ENCODE results near the gene CAPNS1.
"Not testable (repeated sequence)": the region's sequence is repeated elsewhere in the genome, so short reads cannot be mapped to it uniquely, and the experiment has no call there.

CAPNS1 gene

DNA sequence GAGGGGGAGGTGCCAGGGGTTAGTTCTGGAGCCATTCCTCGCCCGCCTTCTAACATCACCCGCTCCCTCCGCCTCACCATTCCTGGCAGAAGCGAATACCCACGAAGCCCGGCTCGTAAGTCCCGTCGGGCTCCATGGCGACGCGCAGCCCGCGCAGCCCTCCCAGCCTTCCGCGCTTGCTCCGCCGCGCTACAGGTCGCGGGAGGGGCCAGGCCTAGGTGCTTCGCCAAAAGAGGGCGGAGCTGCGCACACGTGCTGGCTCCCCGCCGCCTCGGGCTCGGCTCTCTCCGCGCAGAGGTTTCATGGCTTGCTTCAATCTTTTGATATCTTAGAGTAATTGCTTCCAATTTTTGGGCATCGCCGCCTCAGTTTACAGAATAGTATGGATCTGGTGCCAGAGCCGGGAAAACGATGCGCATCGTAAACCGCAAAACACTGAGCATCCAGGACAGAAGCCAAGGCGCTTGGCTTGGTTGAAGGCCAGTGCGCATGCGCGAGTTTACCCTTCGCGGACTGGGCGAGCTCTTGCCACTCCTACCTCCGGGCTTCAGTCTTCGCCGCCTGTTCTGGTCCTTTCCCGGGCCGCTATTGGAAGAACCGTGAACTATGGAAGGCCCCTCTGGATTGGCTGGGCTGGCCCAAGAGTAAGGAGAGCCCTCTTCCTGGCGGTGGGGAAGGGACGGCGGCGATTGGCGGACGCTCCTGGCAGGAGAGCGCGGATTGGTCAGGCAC, 25.0 kb upstream of the CAPNS1 start, which contains the start of gene POLR2I:
POLR2I (minus strand) TSS at position 155 of the 732 bp plus-strand sequence; CDS start at position 136, 19 bp downstream.
- DNase-seq (ENCODE audit: low read depth in 2 of 2) = peak; percentile 95 to 98

DNA sequence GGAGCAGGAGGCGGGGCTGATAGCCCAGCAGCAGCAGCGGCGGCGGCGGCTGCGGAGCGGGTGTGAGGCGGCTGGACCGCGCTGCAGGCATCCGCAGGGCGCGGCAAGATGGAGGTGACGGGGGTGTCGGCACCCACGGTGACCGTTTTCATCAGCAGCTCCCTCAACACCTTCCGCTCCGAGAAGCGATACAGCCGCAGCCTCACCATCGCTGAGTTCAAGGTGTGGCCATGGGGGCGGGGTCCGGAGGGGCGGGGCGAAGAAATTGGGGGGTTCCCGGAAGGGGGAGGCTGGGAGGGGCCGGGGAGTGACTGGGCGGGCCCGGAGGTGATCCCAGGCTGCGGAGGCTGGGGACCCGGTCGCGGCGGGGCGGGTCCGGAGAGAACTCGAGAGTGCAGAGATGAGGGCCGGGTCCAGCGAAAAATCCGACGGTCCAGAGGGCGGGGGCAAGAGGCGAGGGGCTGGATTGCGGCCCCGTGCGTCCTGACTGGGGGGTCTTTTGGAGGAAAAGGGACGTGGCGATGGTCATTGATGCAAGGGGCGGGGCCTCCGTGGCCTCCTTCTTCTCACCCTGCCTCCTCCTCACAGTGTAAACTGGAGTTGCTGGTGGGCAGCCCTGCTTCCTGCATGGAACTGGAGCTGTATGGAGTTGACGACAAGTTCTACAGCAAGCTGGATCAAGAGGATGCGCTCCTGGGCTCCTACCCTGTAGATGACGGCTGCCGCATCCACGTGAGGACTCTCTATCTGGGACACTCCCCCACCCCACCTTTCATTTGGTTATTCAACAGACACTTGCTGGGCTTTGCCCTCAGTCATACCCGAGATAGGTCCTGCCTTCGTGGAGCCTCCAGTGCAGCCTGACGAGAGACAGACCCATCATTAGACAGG, 24.2 kb upstream of the CAPNS1 start, which contains the start of gene TBCB:
TBCB (plus strand) TSS at position 16 of the 891 bp plus-strand sequence; CDS start at position 109, 93 bp downstream.
- peak; percentile 78 to 95 for DNase-seq (ENCODE audit: low read depth in 2 of 2)

DNA sequence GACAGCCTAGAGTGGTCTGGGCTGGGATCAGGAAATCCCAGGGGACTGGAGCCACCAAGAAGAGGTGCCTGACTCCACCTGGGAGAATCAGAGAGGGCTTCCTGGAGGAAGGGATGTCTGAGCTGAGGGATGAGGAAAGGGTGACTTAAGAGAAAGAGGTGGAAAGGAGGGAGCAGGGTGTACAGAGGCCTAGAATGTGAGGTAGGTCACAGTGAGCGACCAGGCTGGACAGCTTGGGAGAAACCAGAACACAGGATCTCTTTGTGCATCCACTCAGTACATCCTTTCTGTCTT, 23.6 kb upstream of the CAPNS1 start:
- no peak for DNase-seq (ENCODE audit: low read depth in 2 of 2)

DNA sequence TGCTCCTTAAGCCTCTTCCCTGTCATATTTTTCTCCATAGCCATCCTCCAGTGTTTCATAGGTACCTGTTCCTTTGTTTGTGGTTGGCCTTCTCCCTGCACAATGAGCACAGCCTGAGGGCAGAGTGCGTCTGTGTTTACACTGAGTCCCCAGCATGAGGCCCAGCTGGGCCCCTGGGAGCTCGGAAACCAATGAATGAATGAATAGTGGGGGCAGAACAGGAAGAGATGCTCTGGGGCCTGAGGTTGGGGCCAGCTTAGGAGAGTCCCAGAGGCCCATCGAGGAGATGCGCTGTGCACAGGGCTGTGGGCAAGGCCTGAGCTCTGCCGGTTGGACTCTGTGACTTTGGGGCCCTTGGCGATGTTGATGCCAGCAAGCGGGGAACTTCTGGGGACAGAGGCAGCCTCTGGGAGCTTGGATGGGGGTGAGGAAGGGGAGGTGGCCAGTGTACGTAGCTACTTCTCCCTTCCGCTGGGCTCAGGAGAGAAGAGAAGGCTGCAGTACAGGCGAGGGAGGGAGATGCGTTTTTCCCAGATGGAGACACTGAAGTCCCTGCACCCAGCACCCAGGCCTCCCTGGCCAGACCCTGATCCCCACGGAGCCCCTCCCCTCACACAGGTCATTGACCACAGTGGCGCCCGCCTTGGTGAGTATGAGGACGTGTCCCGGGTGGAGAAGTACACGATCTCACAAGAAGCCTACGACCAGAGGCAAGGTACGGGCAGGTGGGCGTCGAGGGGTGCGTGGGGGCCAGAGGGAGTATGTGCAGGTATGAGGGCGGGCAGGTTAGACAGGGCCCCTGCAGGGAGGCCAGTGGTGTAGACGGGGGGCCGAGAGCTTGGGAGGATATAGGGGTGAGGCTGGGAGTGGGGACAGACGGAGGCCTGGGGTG, 19.5 kb upstream of the CAPNS1 start:
- DNase-seq (ENCODE audit: low read depth in 2 of 2) = no peak

GRCh38 chr19:36120984-36121358, 18.9 kb upstream of the CAPNS1 start:
- no peak for DNase-seq (ENCODE audit: low read depth in 2 of 2)

DNA sequence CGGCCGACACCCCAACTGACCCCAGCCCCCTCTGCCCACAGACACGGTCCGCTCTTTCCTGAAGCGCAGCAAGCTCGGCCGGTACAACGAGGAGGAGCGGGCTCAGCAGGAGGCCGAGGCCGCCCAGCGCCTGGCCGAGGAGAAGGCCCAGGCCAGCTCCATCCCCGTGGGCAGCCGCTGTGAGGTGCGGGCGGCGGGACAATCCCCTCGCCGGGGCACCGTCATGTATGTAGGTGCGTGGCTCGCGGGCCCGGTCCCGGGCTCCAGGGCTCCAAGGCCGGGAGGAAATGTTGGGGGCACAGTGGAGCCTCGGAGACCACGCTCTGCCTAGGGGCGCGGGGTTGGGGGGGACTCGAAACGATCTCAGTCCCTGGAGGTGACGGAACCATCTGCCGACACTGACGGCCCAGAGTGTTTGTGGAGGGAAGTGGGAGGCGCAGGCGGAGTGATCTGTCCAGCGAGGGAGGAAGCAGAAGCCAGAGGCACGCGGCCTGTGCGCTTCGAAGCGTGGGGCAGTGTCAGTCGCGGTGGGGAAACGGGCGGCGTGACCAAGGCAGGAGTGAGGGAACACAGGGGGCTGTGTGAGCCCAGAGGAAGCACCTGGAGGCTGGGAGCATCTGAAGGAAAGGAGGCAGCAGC, 18.3 kb upstream of the CAPNS1 start:
- no peak for DNase-seq (ENCODE audit: low read depth in 2 of 2)

- DNase-seq (ENCODE audit: low read depth in 2 of 2) = no peak
These were observed 14.3 kb upstream of the CAPNS1 start for GRCh38 chr19:36125557-36125956.

- DNase-seq (ENCODE audit: low read depth in 2 of 2) = no peak
These were observed 11.5 kb upstream of the CAPNS1 start for GRCh38 chr19:36128392-36128736.

DNA sequence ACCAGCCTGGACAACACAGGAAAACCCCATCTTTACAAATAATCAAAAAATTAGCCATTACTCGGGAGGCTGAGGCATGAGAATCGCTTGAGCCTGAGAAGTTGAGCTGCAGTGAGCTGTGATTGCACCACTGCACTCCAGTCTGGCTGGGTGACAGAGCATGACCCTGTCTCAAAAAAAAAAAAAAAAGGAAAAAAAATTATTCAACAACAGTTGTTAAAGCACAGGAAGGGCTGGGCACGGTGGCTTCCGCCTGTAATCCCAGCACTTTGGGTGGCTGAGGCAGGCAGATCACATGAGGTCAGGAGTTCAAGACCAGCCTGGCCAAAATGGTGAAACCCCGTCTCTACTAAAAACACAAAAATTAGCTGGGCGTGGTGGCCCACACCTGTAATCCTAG, 8.6 kb upstream of the CAPNS1 start:
- not testable (repeated sequence) for DNase-seq (ENCODE audit: low read depth in 2 of 2)

GRCh38 chr19:36134867-36135266, 5.0 kb upstream of the CAPNS1 start:
- DNase-seq (ENCODE audit: low read depth in 2 of 2) = not testable (repeated sequence)

DNA sequence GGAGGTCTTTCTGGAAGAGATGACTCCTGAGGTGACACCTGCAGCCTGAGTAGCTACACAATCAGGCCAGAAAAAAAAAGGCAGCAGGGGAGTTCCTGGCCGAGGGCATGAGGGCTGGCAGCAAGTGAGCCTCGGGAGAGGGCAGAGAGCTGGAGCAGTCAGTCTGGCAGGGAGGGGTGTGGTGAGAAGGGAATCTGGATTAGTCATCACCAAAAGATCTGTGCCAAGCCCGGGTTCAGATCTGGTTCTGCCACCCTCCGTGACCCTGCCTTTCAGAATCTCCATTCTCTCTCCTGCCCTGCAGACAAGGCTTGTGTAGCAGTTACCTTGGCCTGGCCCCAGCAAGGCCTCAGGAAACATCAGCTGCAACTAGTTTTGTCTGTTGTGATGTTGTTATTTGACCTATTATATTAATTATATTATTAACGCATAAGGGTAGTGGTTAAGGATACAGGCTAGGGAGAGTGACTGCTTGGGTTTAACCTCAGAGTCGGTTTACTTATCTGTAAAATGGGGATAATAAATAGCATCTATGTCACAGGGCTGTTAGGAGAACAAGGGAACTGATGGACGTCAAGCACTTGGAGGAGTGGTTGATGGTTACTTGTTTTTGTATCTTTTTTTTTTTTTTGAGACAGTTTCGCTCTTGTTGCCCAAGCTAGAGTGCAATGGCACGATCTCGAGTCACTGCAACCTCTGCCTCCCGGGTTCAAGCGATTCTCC, 2.7 kb upstream of the CAPNS1 start:
- no peak for DNase-seq (ENCODE audit: low read depth in 2 of 2)

GRCh38 chr19:36139120-36139472, 770 bp upstream of the CAPNS1 start:
- no peak for DNase-seq (ENCODE audit: low read depth in 2 of 2)

DNA sequence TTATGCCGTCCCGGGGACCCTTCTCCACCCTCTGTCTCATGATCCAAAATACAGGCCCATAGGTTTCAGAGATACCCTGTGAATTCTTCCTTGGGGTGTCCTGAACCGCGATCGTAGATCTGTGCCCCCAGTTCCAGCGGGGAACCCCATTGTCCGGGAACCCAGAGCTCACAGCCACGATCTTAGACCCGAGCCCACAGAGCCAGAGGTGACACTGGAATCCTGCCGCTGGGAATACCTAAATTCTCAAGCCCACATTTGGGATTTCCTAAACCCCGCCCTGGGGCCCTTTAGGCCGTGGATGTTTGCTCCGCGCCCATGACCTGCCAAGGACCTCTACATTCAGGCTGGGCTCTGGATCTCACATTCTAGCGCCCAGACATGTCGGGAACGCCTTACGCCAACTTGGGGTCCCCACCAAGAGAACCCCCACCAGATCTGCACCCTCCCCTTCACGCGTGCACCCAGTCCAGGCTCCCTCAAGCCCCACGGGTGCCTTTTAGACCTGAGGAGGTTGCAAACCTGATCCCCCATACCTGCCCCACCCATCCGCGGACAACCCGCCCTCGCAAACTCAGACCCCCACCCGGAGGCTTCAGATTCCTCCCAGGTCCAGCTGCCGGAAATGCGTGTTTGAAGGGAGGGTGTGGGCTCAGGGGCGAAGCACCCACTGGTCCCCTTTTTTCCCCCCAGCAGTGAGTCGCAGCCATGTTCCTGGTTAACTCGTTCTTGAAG, 605 bp downstream of the CAPNS1 start:
- DNase-seq (ENCODE audit: low read depth in 2 of 2) = peak in 1 of 2 donors; percentile 27

DNA sequence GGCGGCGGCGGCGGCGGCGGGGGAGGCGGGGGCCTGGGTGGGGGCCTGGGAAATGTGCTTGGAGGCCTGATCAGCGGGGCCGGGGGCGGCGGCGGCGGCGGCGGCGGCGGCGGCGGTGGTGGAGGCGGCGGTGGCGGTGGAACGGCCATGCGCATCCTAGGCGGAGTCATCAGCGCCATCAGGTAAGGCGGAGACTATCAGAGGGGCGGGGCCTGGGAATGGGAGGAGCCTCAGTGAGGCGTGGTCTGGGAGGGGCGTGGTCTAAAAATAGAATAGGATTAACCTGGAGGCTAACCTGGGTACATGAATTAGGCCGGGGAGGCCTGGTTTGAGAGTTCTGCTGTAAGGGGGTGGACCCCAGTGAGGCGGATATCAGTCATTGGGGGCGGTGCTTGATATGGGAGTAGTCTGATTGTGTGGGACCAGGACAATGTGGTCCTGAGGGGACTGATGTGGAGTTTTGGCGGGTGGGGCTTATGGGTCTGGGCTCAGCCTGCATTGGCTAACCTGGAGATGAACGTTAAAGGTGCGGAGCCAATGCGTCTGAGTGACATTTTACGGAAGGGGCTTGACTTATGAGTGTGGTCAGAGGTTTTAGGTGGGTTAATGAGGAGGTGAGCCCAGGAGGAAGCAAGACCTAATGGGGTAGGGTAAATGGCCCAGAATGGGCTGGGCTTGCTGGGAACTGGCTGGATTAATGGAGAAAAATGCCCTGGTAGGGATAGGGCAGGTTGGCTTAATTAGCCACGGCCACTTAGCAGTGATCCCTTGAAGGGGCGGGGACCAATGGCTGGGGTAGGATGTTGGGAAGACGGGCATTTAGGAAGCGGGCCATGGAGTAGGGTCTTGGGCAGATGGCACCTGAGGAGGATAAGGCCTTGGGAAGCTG, 1.4 kb downstream of the CAPNS1 start:
- peak; percentile 84 to 92 for DNase-seq (ENCODE audit: low read depth in 2 of 2)

DNA sequence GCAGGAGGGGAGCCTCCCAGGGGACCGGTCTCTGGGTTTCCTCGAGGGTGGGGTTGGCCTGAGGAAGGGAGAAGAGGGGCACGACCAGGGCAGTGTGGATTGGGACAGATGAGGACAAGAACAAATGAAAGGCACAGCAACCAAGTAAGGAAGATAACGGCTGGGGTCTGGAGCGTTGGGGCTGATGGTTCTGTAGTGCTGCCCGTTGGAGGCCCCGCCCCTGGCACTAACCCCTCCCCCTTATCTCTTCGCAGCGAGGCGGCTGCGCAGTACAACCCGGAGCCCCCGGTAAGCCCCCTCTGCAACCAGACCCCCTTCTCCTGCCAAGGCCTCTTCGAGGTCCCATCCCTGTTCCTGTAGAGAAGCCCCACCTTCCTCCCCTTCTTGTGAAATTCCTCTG, 2.2 kb downstream of the CAPNS1 start:
- no peak for DNase-seq (ENCODE audit: low read depth in 2 of 2)

DNA sequence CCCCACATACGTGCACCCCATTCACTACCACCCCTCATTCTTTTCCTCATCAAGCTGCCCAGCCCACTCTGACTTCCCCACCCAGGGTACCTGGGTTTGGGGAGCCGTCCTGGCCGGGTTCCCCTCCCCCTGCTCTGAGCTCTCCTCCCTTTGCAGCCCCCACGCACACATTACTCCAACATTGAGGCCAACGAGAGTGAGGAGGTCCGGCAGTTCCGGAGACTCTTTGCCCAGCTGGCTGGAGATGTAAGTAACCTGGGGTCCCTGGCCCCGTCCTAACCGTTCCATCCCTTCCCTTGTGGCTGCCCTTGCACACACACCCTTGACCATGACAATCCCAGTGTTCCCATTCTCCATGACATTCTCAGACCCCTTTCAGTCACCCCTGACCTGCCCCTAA, 2.6 kb downstream of the CAPNS1 start:
- no peak for DNase-seq (ENCODE audit: low read depth in 2 of 2)

GRCh38 chr19:36144624-36145023, 4.8 kb downstream of the CAPNS1 start:
- no peak for DNase-seq (ENCODE audit: low read depth in 2 of 2)

DNA sequence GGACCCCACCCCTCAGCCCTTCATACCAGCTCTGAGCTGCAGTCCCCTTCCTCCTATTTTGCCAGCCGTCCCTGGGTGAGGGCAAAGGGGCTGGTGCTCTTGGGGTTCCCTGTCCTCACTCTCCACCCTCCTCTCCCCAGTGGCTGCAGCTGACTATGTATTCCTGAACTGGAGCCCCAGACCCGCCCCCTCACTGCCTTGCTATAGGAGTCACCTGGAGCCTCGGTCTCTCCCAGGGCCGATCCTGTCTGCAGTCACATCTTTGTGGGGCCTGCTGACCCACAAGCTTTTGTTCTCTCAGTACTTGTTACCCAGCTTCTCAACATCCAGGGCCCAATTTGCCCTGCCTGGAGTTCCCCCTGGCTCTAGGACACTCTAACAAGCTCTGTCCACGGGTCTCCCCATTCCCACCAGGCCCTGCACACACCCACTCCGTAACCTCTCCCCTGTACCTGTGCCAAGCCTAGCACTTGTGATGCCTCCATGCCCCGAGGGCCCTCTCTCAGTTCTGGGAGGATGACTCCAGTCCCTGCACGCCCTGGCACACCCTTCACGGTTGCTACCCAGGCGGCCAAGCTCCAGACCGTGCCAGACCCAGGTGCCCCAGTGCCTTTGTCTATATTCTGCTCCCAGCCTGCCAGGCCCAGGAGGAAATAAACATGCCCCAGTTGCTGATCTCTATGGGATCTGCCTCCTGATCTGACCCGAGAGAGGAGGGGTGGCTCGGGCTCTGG, 10.0 kb downstream of the CAPNS1 start:
- no peak for DNase-seq (ENCODE audit: low read depth in 2 of 2)

DNA sequence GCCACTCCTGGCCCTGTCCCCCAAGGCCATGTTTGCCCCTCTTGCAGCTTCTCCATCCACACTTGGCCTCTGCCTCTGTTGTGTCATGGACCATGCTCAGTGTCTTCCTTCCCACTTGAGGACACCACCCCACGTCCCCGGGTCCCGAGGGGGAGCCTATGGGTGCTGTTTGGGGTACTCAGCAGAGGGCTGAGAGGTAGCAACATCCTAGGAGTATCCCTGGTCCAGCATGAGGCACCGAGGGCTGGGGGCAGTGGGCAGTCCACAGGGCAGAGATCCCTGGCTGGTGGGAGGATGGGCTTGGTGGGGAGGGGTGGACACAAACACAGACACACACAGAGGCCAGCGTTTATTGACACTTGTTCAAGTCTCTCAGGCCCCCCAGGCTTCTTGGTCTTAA, 10.7 kb downstream of the CAPNS1 start:
- no peak for DNase-seq (ENCODE audit: low read depth in 2 of 2)
